Neural cell (in vitro differentiated cells): Measurements from ENCODE around the gene EREG.

ENCODE experiments used
- EP300 ChIP-seq: fragments of 450-650 bp; conservative IDR thresholded peaks from 2 replicates; pipeline ENCODE4 v1.6.1; 2014; ENCODE audit warnings: antibody characterized with exemption, mild to moderate bottlenecking, moderate library complexity; ENCODE audit not compliant: poor library complexity, severe bottlenecking
- MXI1 ChIP-seq: fragments of 450-650 bp; conservative IDR thresholded peaks from 2 replicates; pipeline ENCODE4 v1.6.1; 2014; ENCODE audit warnings: antibody characterized with exemption, mild to moderate bottlenecking; ENCODE audit not compliant: poor library complexity, severe bottlenecking
- RAD21 ChIP-seq: fragments of 450-650 bp; conservative IDR thresholded peaks from 2 replicates; pipeline ENCODE4 v1.6.1; 2014; ENCODE audit warnings: antibody characterized with exemption, mild to moderate bottlenecking, moderate library complexity
- TAF1 ChIP-seq: IDR thresholded peaks from 2 replicates; pipeline ENCODE4 v1.6.1; 2012; ENCODE audit warnings: low read depth
- TF ChIP-seq, protein P1 (sequence below): IDR thresholded peaks from 2 replicates; pipeline ENCODE4 v1.6.1; 2012; ENCODE audit warnings: borderline replicate concordance
- TF ChIP-seq, protein P2 (sequence below): fragments of 450-650 bp; IDR thresholded peaks from 2 replicates; pipeline ENCODE4 v1.5.1; 2014; ENCODE audit warnings: antibody characterized with exemption, mild to moderate bottlenecking, moderate library complexity; ENCODE audit not compliant: poor library complexity, severe bottlenecking

DNA sequence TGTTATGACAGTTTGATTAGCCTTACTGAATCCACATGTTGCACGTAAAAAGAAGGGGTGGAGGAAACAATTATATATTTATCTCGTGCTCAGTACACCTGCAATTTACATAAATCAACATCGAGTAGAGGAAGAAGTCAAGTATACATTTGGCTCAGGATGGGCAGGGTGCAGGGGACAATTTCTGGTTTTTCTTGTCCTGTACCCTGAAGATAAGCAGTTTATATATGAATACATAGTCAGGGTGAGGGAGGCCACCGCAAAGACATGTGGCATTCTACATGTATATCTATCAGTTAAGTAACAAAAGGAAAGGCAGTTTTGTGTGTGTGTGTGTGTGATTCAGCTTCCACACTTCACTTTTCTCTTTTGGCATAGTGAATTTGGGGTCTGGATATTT is 11.1 kb upstream of the EREG start:
- TF ChIP-seq, protein P1, sequence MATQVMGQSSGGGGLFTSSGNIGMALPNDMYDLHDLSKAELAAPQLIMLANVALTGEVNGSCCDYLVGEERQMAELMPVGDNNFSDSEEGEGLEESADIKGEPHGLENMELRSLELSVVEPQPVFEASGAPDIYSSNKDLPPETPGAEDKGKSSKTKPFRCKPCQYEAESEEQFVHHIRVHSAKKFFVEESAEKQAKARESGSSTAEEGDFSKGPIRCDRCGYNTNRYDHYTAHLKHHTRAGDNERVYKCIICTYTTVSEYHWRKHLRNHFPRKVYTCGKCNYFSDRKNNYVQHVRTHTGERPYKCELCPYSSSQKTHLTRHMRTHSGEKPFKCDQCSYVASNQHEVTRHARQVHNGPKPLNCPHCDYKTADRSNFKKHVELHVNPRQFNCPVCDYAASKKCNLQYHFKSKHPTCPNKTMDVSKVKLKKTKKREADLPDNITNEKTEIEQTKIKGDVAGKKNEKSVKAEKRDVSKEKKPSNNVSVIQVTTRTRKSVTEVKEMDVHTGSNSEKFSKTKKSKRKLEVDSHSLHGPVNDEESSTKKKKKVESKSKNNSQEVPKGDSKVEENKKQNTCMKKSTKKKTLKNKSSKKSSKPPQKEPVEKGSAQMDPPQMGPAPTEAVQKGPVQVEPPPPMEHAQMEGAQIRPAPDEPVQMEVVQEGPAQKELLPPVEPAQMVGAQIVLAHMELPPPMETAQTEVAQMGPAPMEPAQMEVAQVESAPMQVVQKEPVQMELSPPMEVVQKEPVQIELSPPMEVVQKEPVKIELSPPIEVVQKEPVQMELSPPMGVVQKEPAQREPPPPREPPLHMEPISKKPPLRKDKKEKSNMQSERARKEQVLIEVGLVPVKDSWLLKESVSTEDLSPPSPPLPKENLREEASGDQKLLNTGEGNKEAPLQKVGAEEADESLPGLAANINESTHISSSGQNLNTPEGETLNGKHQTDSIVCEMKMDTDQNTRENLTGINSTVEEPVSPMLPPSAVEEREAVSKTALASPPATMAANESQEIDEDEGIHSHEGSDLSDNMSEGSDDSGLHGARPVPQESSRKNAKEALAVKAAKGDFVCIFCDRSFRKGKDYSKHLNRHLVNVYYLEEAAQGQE, result no peak
- TF ChIP-seq MXI1 (no peak), RAD21 (no peak), EP300 (no peak), TAF1 (no peak)
- TF ChIP-seq, protein P2, sequence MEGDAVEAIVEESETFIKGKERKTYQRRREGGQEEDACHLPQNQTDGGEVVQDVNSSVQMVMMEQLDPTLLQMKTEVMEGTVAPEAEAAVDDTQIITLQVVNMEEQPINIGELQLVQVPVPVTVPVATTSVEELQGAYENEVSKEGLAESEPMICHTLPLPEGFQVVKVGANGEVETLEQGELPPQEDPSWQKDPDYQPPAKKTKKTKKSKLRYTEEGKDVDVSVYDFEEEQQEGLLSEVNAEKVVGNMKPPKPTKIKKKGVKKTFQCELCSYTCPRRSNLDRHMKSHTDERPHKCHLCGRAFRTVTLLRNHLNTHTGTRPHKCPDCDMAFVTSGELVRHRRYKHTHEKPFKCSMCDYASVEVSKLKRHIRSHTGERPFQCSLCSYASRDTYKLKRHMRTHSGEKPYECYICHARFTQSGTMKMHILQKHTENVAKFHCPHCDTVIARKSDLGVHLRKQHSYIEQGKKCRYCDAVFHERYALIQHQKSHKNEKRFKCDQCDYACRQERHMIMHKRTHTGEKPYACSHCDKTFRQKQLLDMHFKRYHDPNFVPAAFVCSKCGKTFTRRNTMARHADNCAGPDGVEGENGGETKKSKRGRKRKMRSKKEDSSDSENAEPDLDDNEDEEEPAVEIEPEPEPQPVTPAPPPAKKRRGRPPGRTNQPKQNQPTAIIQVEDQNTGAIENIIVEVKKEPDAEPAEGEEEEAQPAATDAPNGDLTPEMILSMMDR, result no peak
